ENCODE data around the gene PSMB7. TPM values are rescaled to one million over a fixed set of nuclear protein-coding genes. Genes with fewer than 3 reads are reported as not detected.

Gene PSMB7
- total and polyA plus RNA-seq, 2 of the 8 experiments (the other 6 are each of a cell fraction or from before 2014, with no cell fraction given) = 222 to 357 TPM

DNA sequence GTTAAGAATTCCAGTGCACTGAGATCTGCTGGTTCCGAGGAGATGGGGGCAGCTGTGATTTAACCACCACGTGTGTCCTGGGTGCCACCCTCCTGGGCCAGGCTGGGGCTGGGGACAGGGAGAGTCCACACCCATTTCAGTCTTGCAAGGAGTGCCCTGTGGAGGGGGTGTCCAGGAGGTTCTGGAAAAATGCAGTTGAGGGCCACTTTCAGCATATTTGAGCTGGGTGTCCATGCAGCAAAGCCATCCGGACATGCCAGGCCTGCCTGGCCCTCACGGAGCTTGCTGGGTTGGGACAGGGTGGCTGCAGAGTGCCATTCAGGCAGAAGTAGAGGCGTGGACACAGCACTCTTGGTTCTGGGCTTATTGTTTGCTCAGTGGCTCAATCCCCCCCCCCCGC, 89.4 kb downstream of the PSMB7 start:
- Histone ChIP-seq H3K9me3 (ENCODE audit: insufficient read depth in 2 of 2, low read depth in 1 of 2, low read length in 1 of 2) (no peaks in the 10 kb centered on the region), H4K91ac (replicated peaks; ENCODE audit: insufficient read length, low read length) (no peak overlapping the region), H4K20me1 (replicated peaks in 1 of 2; ENCODE audit: control insufficient read depth in 1 of 2, insufficient read depth in 2 of 2, low read length in 2 of 2) (peaks cover 0 to 2% of the 10 kb centered on the region in 2 experiments), H2AFZ (ENCODE audit: low read length) (no peak overlapping the region), H3K9ac (replicated peaks in 1 of 4; ENCODE audit: extremely low read depth in 1 of 4, low read depth in 3 of 4, low read length in 3 of 4) (no peak overlapping the region), H3K23ac (ENCODE audit: insufficient read length) (no peak overlapping the region), H2AK5ac (ENCODE audit: low read depth, low read length) (no peak overlapping the region), H4K8ac (ENCODE audit: extremely low read depth, insufficient read depth, low read length) (no peak overlapping the region), H2BK20ac (ENCODE audit: low read length) (no peak overlapping the region), H3K79me1 (ENCODE audit: low read depth, low read length) (no peaks in the 10 kb centered on the region), H3K23me2 (ENCODE audit: low read depth, low read length) (no peaks in the 10 kb centered on the region), H2BK12ac (ENCODE audit: low read depth, low read length) (no peak overlapping the region), H3K4me3 (ENCODE audit: extremely low read depth in 1 of 4, insufficient read depth in 2 of 4, low read depth in 3 of 4, low read length in 4 of 4) (no peak overlapping the region), H2BK15ac (ENCODE audit: low read length) (no peak overlapping the region), H3K18ac (ENCODE audit: extremely low read depth, low read length) (no peak overlapping the region), H3K27me3 (replicated peaks in 1 of 4; ENCODE audit: control insufficient read depth in 3 of 4, extremely low read depth in 1 of 4, insufficient read depth in 3 of 4, low read length in 3 of 4) (no peaks in the 10 kb centered on the region), H3K4ac (replicated peaks; ENCODE audit: insufficient read length, low read depth, low read length) (no peak overlapping the region), H2BK5ac (ENCODE audit: low read depth, low read length) (no peak overlapping the region), H3K14ac (ENCODE audit: insufficient read length) (no peak overlapping the region), H3K4me2 (ENCODE audit: insufficient read depth in 1 of 2, low read depth in 2 of 2, low read length in 2 of 2) (no peak overlapping the region), H4K5ac (ENCODE audit: insufficient read length, low read depth, low read length) (no peak overlapping the region), H3K79me2 (ENCODE audit: control insufficient read depth in 1 of 2, insufficient read depth in 2 of 2, low read length in 2 of 2) (no peaks in the 10 kb centered on the region), H3K4me1 (replicated peaks in 1 of 4; ENCODE audit: control insufficient read depth in 3 of 4, insufficient read depth in 4 of 4, low read length in 3 of 4) (no peaks in the 10 kb centered on the region), H3K56ac (replicated peaks; ENCODE audit: insufficient read length, low read depth, low read length) (no peak overlapping the region), H3K36me3 (ENCODE audit: control insufficient read depth in 2 of 4, insufficient read depth in 4 of 4, low read length in 3 of 4) (no peaks in the 10 kb centered on the region), H2BK120ac (replicated peaks; ENCODE audit: low read depth, low read length) (no peak overlapping the region), H3K27ac (ENCODE audit: low read depth, low read length) (no peak overlapping the region)
- ChIA-PET POLR2A (ENCODE audit: partially characterized antibody) (interaction anchor here (0.6 kb wide), 1 partner anchor 108 kb away, joined by 3 read pairs; no protein-coding TSS in a partner anchor), CTCF (ENCODE audit: partially characterized antibody) (interaction anchor here (0.7 to 3.7 kb wide), 15 partner anchors 10 to 285 kb away, joined by 3 to 24 read pairs (median 7); partner anchors contain the start of gene PSMB7)
- WGBS, 2 experiments (ENCODE audit: extremely low coverage in 1 of 2, insufficient coverage in 1 of 2, insufficient read length in 1 of 2, insufficient replicate concordance in 2 of 2, low coverage in 1 of 2, low lambda C conversion rate in 2 of 2, missing lambda C conversion rate in 1 of 2) = 97% methylated on average over 4 of the region's 6 CpGs; no CpG with 5 or more reads in 1 of the 2 experiments
- DNase-seq (ENCODE audit: low read depth in 1 of 2, low spot score in 2 of 2) (no peak), FAIRE-seq (no peak)
- TF ChIP-seq SIRT6 (IDR thresholded peaks at IDR 0.05; ENCODE audit: low read length) = no peak
- TF ChIP-seq SUZ12 (IDR thresholded peaks at IDR 0.05; ENCODE audit: low read length) = no peak
- TF ChIP-seq RBBP5 (IDR thresholded peaks at IDR 0.05; ENCODE audit: borderline replicate concordance, low read depth, low read length) = no peak
- no peak for TF ChIP-seq SP2 (IDR thresholded peaks at IDR 0.05; ENCODE audit: low read length)

All from H1 (cell line).